GM19467 (cell line): ENCODE data around the gene CHPT1.
A peak's percentile ranks its signal among the peaks of the same experiment; 100 is the strongest.
"Not testable (repeated sequence)": the region's sequence is repeated elsewhere in the genome, so short reads cannot be mapped to it uniquely, and the experiment has no call there.

Source experiments
- ATAC-seq: cut with Tn5 transposase; IDR thresholded peaks from one replicate; pipeline ENCODE4 v1.9.1; 2021; ENCODE audit warnings: mild to moderate bottlenecking, moderate library complexity; ENCODE audit not compliant: unreplicated experiment

CHPT1 gene

GRCh38 chr12:101681627-101682026, 15.8 kb upstream of the CHPT1 start:
- ATAC-seq, result not testable (repeated sequence)

GRCh38 chr12:101685092-101685491, 12.3 kb upstream of the CHPT1 start:
- ATAC-seq, result no peak

GRCh38 chr12:101686176-101686575, 11.3 kb upstream of the CHPT1 start:
- ATAC-seq, result no peak

- no peak for ATAC-seq
These were observed 6.8 kb upstream of the CHPT1 start for GRCh38 chr12:101690544-101691098.

GRCh38 chr12:101691503-101692096, 5.8 kb upstream of the CHPT1 start:
- ATAC-seq, result no peak

- no peak for ATAC-seq
These were observed 3.1 kb upstream of the CHPT1 start for GRCh38 chr12:101694297-101694848.

GRCh38 chr12:101694986-101695385, 2.5 kb upstream of the CHPT1 start:
- ATAC-seq, result no peak

GRCh38 chr12:101695706-101696105, 1.7 kb upstream of the CHPT1 start:
- no peak for ATAC-seq

GRCh38 chr12:101696251-101697196, 916 bp upstream of the CHPT1 start:
- no peak for ATAC-seq

GRCh38 chr12:101697930-101698799, 725 bp downstream of the CHPT1 start:
- peak; percentile 35 for ATAC-seq

GRCh38 chr12:101698800-101699347, 1.4 kb downstream of the CHPT1 start:
- ATAC-seq, result no peak

GRCh38 chr12:101700299-101700820, 2.9 kb downstream of the CHPT1 start:
- no peak for ATAC-seq

- no peak for ATAC-seq
These were observed 6.0 kb downstream of the CHPT1 start for GRCh38 chr12:101703487-101703886.

GRCh38 chr12:101706403-101706802, 9.0 kb downstream of the CHPT1 start:
- ATAC-seq, result no peak

- no peak for ATAC-seq
These were observed 9.8 kb downstream of the CHPT1 start for GRCh38 chr12:101707131-101707782.

GRCh38 chr12:101710288-101710687, 12.8 kb downstream of the CHPT1 start:
- ATAC-seq, result no peak

- ATAC-seq, result no peak
These were observed 15.7 kb downstream of the CHPT1 start for GRCh38 chr12:101713059-101713682.

GRCh38 chr12:101713930-101714329, 16.5 kb downstream of the CHPT1 start:
- ATAC-seq, result no peak

GRCh38 chr12:101714877-101715444, 17.5 kb downstream of the CHPT1 start:
- no peak for ATAC-seq
